ENCODE data around the gene SLC2A9. TPM values are rescaled to one million over a fixed set of nuclear protein-coding genes. Genes with fewer than 3 reads are reported as not detected.

Gene SLC2A9
- total RNA-seq, 2 donors from 2014 or later = 1.6 to 8.6 TPM

DNA sequence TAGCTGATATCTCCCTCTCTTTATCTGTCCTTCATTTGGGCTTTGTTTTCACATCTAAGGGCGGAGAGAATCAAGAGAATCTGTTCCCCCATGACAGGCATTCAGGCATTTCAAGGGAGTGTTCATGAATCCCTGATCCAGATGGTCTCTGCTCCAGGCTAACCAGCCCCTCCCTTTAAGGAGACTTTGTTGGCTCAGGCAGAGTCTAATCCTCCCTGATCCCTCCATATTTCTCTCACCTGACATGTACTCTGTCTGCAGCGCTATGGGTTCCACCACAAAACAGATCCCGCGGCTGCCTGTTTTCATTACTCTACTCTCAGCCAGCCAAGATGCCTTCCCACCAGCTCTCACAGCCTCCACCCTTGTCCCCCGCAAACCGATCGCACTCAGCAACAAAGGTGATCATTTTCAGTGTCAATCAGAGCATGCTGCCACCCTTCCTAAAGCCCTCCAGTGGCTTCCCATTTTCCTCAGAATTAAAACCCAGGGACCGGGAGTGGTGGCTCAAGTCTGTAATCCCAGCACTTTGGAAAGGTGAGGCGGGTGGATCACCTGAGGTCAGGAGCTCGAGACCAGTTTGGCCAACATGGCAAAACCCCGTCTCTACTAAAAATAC, 30.3 kb upstream of the SLC2A9 start:
- WGBS, 2 donors = 66 to 91% methylated on average over 11 of the region's 11 CpGs
- intact Hi-C loops (cut with DNase I) = no loop called here
- Histone ChIP-seq H3K4me1 (peaks cover 21% of the 10 kb centered on the region), H3K27me3 (no peaks in the 10 kb centered on the region), H3K4me3 (no peak overlapping the region), H3K36me3 (replicated peaks in 1 of 2; ENCODE audit: insufficient read depth in 1 of 2, low read depth in 2 of 2) (no peaks in the 10 kb centered on the region), H3K27ac (no peak overlapping the region), H3K9me3 (no peaks in the 10 kb centered on the region)
- ATAC-seq (no peak), DNase-seq (no peak)
- TF ChIP-seq CTCF (IDR thresholded peaks at IDR 0.05) (no peak), POLR2A (IDR thresholded peaks at IDR 0.05) (no peak)

DNA sequence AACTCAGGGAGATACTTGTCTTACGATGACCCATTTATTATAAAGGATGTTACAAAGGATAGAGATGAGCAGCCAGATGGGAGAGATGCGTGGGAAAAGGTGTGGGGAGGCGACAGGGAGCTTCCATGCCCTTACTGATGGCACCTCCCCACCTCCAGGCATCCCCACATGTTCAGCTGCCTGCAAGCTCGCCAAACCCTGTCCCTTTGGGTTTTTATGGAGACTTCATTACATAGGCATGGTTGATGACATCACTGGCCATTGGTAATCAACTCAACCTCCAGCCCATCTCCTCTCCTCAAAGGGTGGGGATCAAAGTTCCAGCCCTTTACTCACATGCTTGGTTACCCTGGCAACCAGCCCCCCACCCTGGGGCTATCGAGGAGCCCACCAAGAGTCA, 29.4 kb upstream of the SLC2A9 start:
- Histone ChIP-seq H3K4me1 (peaks cover 21% of the 10 kb centered on the region), H3K9me3 (no peaks in the 10 kb centered on the region), H3K27me3 (no peaks in the 10 kb centered on the region), H3K27ac (peak overlapping the region in 3 of 4 donors; percentile 45 to 52 (median 51)), H3K36me3 (replicated peaks in 1 of 2; ENCODE audit: insufficient read depth in 1 of 2, low read depth in 2 of 2) (no peaks in the 10 kb centered on the region), H3K4me3 (no peak overlapping the region)
- intact Hi-C loops (cut with DNase I) = no loop called here
- no peak for DNase-seq
- WGBS, 2 donors = 59 to 69% methylated on average over 5 of the region's 5 CpGs
- no peak for ATAC-seq
- TF ChIP-seq CTCF (IDR thresholded peaks at IDR 0.05) (no peak), POLR2A (IDR thresholded peaks at IDR 0.05) (no peak)

GRCh38 chr4:10050261-10050661, 29.0 kb upstream of the SLC2A9 start:
- Histone ChIP-seq H3K27me3 (no peaks in the 10 kb centered on the region), H3K36me3 (replicated peaks in 1 of 2; ENCODE audit: insufficient read depth in 1 of 2, low read depth in 2 of 2) (no peaks in the 10 kb centered on the region), H3K4me1 (peaks cover 21% of the 10 kb centered on the region), H3K9me3 (no peaks in the 10 kb centered on the region), H3K27ac (peak overlapping the region in 3 of 4 donors; percentile 45 to 52 (median 51)), H3K4me3 (no peak overlapping the region)
- 40 to 71% methylated on average over 2 to 3 of the region's 3 CpGs for WGBS, 2 donors
- ATAC-seq (peak; percentile 58), DNase-seq (no peak)
- TF ChIP-seq CTCF (IDR thresholded peaks at IDR 0.05) (no peak), POLR2A (IDR thresholded peaks at IDR 0.05) (no peak)
- intact Hi-C loops (cut with DNase I) = no loop called here

- no peaks in the 10 kb centered on the region for H3K9me3 ChIP-seq
- WGBS, 2 donors = 24 to 30% methylated on average over 4 of the region's 4 CpGs
- H3K27me3 ChIP-seq = no peaks in the 10 kb centered on the region
- ATAC-seq (no peak), DNase-seq (no peak)
- peaks cover 21% of the 10 kb centered on the region for H3K4me1 ChIP-seq
- H3K27ac ChIP-seq = peak overlapping the region in 3 of 4 donors; percentile 45 to 52 (median 51)
- no peaks in the 10 kb centered on the region for H3K36me3 ChIP-seq (replicated peaks in 1 of 2; ENCODE audit: insufficient read depth in 1 of 2, low read depth in 2 of 2)
- intact Hi-C loops (cut with DNase I) = no loop called here
- no peak overlapping the region for H3K4me3 ChIP-seq
- TF ChIP-seq CTCF (IDR thresholded peaks at IDR 0.05) = no peak
- TF ChIP-seq POLR2A (IDR thresholded peaks at IDR 0.05) = no peak
Measured at GRCh38 chr4:10048941-10049697, 27.8 kb upstream of the SLC2A9 start.
